GM21786 (cell line): ENCODE data around the gene TANGO2.

Source experiments
- ATAC-seq: cut with Tn5 transposase; IDR thresholded peaks from one replicate; pipeline ENCODE4 v1.9.1; 2021; ENCODE audit not compliant: unreplicated experiment

Gene TANGO2

GRCh38 chr22:19994851-19995610, 25.9 kb upstream of the TANGO2 start:
- ATAC-seq = no peak

- no peak for ATAC-seq
Observed at GRCh38 chr22:19995611-19996339, 25.1 kb upstream of the TANGO2 start.

GRCh38 chr22:19996694-19997384, 24.1 kb upstream of the TANGO2 start:
- no peak for ATAC-seq

GRCh38 chr22:19997561-19998231, 23.2 kb upstream of the TANGO2 start:
- no peak for ATAC-seq

GRCh38 chr22:19998232-19998951, 22.5 kb upstream of the TANGO2 start:
- ATAC-seq = no peak

GRCh38 chr22:19998991-19999820, 21.7 kb upstream of the TANGO2 start:
- no peak for ATAC-seq

- no peak for ATAC-seq
Observed at GRCh38 chr22:20000246-20001081, 20.4 kb upstream of the TANGO2 start.

GRCh38 chr22:20001082-20001638, 19.8 kb upstream of the TANGO2 start:
- no peak for ATAC-seq

- ATAC-seq = no peak
Observed at GRCh38 chr22:20002128-20002527, 18.8 kb upstream of the TANGO2 start.

GRCh38 chr22:20002636-20003035, 18.3 kb upstream of the TANGO2 start:
- no peak for ATAC-seq

- ATAC-seq = no peak
Observed at GRCh38 chr22:20003304-20003703, 17.6 kb upstream of the TANGO2 start.

- no peak for ATAC-seq
Observed at GRCh38 chr22:20004464-20004863, 16.4 kb upstream of the TANGO2 start.

GRCh38 chr22:20008221-20008995, 12.5 kb upstream of the TANGO2 start:
- ATAC-seq = no peak

- ATAC-seq = no peak
Observed at GRCh38 chr22:20009018-20009491, 11.9 kb upstream of the TANGO2 start.

- no peak for ATAC-seq
Observed at GRCh38 chr22:20009582-20010306, 11.2 kb upstream of the TANGO2 start.

GRCh38 chr22:20010307-20011122, 10.4 kb upstream of the TANGO2 start:
- no peak for ATAC-seq
